ENCODE measurements around the gene CLP1.

The CLP1 gene

DNA sequence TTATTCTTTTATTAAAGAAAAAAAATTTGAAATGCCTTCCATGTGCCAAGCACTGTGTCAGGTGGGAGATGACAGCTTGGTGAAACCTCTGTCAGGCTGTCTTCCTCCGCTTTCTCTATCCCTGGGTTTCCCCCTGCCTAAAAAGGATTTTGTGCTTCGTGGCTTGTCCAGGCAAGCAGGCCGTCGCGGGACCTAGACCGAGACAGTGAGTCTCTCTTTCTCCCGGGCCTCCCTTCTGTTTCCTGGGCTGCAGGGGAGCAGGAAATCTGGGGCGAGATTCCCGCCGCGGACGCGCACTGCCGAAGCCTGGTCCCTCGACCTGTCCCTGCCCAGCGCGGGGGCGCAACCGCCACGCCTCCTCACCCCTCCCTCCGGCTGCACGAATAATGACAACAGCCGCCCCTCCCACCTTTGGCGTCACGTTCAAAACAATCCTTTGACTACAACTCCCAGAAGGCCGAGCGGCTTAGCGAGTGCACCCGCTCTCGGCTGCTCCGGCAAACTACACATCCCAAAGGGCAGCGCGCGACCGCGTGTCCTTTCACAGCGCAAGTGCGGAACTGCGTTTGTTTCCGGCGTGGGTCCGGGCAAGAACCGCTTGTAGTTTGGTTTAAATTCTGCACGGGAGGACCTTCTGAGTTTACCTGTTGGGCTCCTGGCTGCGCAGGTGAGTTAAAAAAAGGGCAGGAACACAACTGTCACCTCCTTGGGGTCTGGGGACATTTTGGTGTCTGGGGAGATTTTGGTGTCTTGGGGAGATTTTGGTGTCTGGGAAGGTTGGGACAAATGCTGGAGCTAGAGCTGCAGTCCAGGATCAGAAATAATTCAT is at the start of gene CLP1:
Gene CLP1, plus strand, starts transcription at position 569 of the 829 bp plus-strand sequence. CDS start 1,715 bp downstream, outside the sequence.
- DNase-seq, result peak; percentile 97

DNA sequence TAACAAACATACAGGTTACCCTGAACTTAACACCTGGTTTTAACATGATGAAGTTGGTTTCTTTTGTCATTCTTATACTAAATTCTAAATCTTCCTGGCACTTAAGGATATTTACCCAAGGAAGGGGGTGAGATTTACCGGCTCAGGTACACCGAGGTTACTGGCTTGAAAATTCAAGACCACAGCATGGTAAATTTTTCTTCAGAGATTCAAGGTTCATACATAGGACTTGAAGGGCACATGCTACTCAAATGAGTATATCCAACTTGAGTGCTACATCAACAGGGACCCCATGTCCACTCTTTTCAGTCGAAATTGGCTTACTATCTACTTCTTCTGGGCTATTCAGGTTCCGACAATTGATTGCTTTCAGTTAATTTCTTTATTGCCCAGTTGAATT is 47.4 kb upstream of the CLP1 start:
- DNase-seq, result no peak

- DNase-seq, result no peak
These were observed 43.3 kb upstream of the CLP1 start for GRCh38 chr11:57614234-57614772.

DNA sequence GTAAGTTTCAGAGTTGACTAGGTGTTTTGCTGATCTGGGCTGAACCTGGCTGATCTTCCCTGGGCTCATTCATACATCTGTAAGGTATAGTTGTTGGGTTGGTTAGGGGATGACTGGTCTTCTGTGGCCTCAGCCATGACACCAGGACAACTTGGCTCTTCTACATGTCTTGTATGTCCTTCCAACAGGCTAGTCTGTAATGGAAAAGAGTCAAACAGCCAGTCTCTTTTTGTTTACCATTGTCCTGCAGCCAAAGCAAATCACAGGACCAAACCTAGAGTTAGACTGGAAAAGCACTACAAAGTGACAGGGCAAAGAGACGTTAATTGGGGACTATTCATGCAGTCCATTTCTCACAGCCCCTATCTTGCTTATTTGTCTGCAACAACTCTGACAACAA is 42.3 kb upstream of the CLP1 start:
- no peak for DNase-seq

DNA sequence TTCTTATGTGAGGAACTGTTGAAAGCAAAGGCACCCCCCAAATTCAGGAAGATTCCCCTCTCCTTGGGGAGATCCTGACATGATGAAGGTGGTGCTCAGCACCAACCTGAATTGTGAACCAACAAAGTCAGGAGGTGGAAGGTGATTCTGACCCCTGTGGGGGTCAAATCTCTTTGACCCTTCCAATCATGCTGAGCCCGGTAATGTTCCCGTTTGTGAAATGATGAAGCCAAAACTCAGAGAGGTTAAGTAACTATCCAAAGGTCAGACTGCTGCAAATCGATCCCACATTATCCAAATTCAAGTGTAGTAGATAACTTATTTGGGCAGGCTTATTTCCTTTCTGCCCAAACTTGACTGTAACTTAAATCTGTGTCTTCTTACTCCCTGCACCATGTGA is 41.0 kb upstream of the CLP1 start:
- DNase-seq, result no peak

GRCh38 chr11:57618438-57618837 is 39.1 kb upstream of the CLP1 start:
- DNase-seq, result no peak

DNA sequence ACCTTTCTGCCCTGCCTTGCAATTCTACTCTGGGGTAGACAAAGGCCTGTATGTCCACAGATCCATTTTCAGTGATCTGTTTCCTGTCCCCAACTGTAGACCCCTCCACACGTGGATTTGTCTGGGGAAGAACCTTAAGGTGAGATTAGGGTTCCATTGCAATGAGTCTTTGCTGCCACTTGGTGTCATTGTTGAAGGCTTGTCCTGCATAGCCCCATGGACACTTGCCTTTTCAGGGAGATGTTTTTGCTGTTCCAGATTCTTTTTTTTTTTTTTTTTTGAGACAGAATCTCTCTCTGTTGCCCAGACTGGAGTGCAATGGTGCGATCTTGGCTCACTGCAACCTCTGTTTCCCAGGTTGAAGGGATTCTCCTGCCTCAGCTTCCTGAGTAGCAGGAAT is 38.2 kb upstream of the CLP1 start:
- no peak for DNase-seq

- no peak for DNase-seq
These were observed 37.1 kb upstream of the CLP1 start for GRCh38 chr11:57620467-57620866.

DNA sequence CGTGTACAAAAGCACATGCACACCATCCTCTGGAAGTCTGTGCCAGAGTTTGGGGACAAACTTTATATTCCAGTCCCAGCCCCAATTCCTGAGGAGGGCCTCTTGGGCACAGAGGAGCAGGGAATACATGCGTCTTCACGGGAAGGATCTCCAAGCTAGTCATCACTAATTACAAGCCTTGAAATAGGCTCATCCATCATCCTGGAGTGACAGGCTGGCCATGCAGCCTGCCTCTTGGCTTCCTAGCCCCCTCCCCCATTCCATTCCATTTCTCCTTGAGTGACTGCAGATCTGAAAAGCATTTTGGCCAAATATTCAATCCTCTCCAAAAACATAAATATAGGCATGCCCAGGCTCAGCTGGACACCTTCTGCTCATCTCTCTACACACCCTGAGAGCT is 35.3 kb upstream of the CLP1 start:
- no peak for DNase-seq

DNA sequence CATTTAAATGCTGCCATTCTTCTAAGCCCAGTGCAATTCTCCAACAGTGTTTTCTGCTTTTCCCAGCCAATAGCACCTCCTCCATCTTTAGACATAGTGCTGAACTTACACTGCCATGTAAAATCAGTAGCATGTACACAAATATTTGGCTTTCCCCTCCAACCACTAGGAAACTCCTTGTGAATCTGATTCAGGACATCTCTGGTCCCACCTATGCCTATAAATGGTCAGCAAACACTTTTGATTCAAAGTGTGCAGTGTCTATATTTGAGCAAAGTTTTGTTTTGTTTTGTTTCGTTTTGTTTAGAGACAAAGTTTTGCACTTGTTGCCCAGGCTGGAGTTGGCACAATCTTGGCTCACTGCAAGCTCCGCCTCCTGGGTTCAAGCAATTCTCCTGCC is 32.7 kb upstream of the CLP1 start:
- DNase-seq, result no peak

DNA sequence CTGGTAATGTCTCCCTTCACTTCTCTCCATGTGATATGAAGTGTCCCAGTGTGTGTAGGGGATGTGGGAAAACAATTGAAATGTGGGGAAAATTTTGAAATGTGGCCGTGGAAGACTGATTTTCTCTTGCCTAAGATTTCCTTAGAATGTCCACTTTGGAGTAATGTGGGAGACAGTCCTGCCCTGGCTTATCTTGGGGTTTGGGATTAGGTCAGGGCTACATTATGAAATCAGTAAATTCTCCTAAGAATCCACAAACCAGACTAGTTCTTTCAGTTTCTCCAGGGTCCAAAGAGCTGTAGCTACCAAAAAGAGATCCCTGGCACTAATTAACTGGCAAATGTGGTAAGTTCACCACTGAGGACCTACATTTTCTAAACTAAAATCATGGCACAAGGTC is 30.7 kb upstream of the CLP1 start:
- DNase-seq, result no peak

GRCh38 chr11:57630171-57630570 is 27.4 kb upstream of the CLP1 start:
- DNase-seq, result no peak

- DNase-seq, result no peak
These were observed 25.4 kb upstream of the CLP1 start for GRCh38 chr11:57632116-57632515.

GRCh38 chr11:57633394-57634070 is 24.0 kb upstream of the CLP1 start:
- no peak for DNase-seq

GRCh38 chr11:57634311-57634710 is 23.3 kb upstream of the CLP1 start:
- DNase-seq, result no peak

GRCh38 chr11:57635246-57635645 is 22.3 kb upstream of the CLP1 start:
- no peak for DNase-seq

- no peak for DNase-seq
These were observed 19.9 kb upstream of the CLP1 start for GRCh38 chr11:57637626-57638004.

DNA sequence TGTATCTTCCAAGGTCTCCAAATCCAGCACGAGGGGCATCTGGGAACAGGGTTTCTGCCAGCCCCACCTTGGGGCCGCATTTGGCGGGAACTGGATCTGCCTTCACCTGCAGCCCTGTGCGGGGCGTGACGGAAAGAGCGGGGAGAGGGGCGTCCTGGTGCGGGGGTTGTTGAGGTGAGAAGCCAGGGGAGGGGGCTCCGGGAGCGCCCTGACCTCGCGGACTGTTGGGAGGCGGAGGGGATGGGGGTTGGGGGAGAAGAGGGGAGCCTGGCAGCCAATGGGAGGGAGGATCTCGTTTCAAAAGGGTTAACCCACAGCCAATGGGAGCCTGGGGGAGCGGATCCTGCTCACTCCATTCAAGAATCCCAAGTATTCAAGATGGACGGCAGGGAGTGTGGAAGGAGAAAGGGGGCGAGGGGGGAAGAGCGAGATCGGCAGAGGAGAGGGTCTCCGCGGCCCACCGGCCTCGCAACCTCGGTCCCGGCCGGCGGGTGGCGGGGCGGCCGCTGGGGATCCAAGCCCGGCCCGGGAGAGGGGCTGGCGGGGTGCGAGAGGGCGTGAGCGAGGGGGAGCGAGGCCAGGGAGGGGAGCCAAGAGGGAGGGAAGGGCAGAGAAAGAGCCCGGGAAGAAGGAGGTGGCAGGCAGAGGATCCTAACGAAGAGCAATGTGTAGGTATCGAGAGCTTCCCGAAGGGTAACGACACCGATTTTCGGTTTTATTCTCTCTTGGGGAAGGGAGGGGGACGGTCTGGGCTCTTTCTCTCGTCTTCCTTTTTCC is 19.4 kb upstream of the CLP1 start:
- peak; percentile 87 for DNase-seq

DNA sequence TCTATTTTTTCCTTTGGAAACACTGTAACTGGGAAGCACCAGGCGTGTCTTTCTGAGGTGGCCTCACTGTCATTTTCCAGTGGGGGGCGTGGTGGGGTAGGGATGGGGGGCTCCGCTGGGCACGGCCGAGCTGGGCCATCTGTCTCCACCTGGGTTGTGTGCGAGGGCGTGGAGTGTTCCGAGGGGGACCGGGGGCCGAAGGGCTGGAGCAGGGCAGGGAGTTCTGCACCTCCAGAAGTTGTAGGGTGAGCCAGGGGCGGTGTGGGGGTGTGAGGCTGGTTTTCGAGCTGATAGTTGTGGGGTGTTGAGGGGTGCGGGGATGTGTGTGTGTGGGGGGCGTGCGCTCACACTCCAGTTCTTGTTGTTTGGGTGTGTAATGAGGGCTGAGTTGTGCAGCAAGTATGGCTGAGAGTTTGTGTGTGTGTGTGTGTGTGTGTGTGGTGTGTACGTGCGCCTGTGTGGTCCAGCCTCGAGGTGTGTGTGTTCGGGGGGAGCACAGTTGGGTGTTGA is 18.7 kb upstream of the CLP1 start:
- DNase-seq, result no peak

GRCh38 chr11:57639321-57640067 is 18.1 kb upstream of the CLP1 start:
- DNase-seq, result no peak

DNA sequence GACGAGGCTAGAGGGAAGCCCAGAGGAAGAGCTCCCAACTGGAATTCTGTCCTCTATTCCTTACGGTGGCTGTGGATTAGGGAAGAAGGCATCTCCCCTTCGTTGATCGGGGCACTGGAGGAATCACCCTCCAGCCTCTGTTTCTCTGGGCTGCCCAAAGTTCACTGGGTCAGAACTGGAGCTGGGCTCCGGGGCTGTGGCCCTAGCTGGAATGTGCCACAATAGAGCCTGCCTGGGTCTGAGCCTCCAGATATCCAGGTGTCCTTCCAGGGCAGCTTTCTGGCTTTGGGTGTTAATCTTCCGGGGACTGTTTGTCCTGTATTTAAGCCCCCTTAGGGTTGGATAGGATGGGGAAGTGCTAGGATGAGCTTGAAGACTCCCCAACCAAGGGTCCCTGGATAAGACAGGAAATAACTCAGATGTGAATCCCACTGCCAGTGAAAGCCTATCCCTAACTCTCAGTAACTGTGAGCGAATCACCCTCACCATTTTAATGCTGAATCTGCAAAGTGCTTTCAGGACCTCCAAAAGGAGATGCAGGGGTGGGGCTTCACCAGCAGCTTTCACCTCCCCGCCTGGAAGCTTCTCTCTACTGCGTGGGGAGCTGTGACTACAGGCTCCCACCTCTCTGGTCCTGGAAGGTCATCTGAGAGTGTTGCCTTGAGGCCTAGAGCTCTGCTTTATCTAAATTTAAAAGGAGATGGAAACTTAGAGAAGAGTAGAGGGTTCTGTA is 17.3 kb upstream of the CLP1 start:
- no peak for DNase-seq

All from HCEC 1CT (cell line).